GM23338 (cell line): Measurements from ENCODE around the gene VKORC1L1.

Source experiments
- CREB1 ChIP-seq: fragments of 250-450 bp; sonication (Bioruptor Pico); IDR thresholded peaks from 2 replicates; pipeline ENCODE4 v1.5.0; 2020; ENCODE audit warnings: low read depth, mild to moderate bottlenecking, moderate library complexity
- EZH2 ChIP-seq: fragments of 200-600 bp; sonication (generic); IDR thresholded peaks from one replicate; pipeline ENCODE4 v1.8.0; 2017; ENCODE audit warnings: antibody characterized with exemption, mild to moderate bottlenecking, low read depth; ENCODE audit not compliant: unreplicated experiment
- EZH2phosphoT487 ChIP-seq: fragments of 200-600 bp; sonication (generic); IDR thresholded peaks from one replicate; pipeline ENCODE4 v1.8.1; 2018; ENCODE audit warnings: antibody characterized with exemption; ENCODE audit not compliant: unreplicated experiment
- JUNB ChIP-seq: IDR thresholded peaks from one replicate; pipeline ENCODE4 v1.6.1; 2016; ENCODE audit warnings: antibody characterized with exemption; ENCODE audit not compliant: unreplicated experiment
- NANOG ChIP-seq: IDR thresholded peaks from 2 replicates; pipeline ENCODE4 v1.6.1; 2016; ENCODE audit warnings: antibody characterized with exemption, borderline replicate concordance
- POLR2AphosphoS5 ChIP-seq: IDR thresholded peaks from 2 replicates; pipeline ENCODE4 v1.6.1; 2016; ENCODE audit warnings: antibody characterized with exemption, low read depth
- ZNF114 ChIP-seq: fragments of 250-450 bp; sonication (Bioruptor Pico); IDR thresholded peaks from 2 replicates; pipeline ENCODE4 v1.5.0; 2020; ENCODE audit warnings: mild to moderate bottlenecking, moderate library complexity
- ZNF331 ChIP-seq: fragments of 250-450 bp; sonication (Bioruptor Pico); IDR thresholded peaks from 2 replicates; pipeline ENCODE4 v1.5.0; 2020; ENCODE audit warnings: low read depth, mild to moderate bottlenecking, moderate library complexity
- TF ChIP-seq, protein P1 (sequence below), 2 experiments: fragments of 200-600 bp in 1 of 2; sonication (generic) in 1 of 2; conservative IDR thresholded peaks; 2 replicates each; pipeline versions ENCODE4 v1.5.1 to v1.6.1; 2016 to 2017; ENCODE audit warnings: antibody characterized with exemption in 2 of 2, low read depth in 2 of 2, mild to moderate bottlenecking in 2 of 2, moderate library complexity in 1 of 2
- TF ChIP-seq, protein P2 (sequence below): IDR thresholded peaks from one replicate; pipeline ENCODE4 v1.6.1; 2018; ENCODE audit warnings: antibody characterized with exemption; ENCODE audit not compliant: unreplicated experiment
- TF ChIP-seq, protein P3 (sequence below): IDR thresholded peaks from 2 replicates; pipeline ENCODE4 v1.6.1; 2016; ENCODE audit warnings: antibody characterized with exemption

- no peak for TF ChIP-seq EZH2
- TF ChIP-seq, protein P1, sequence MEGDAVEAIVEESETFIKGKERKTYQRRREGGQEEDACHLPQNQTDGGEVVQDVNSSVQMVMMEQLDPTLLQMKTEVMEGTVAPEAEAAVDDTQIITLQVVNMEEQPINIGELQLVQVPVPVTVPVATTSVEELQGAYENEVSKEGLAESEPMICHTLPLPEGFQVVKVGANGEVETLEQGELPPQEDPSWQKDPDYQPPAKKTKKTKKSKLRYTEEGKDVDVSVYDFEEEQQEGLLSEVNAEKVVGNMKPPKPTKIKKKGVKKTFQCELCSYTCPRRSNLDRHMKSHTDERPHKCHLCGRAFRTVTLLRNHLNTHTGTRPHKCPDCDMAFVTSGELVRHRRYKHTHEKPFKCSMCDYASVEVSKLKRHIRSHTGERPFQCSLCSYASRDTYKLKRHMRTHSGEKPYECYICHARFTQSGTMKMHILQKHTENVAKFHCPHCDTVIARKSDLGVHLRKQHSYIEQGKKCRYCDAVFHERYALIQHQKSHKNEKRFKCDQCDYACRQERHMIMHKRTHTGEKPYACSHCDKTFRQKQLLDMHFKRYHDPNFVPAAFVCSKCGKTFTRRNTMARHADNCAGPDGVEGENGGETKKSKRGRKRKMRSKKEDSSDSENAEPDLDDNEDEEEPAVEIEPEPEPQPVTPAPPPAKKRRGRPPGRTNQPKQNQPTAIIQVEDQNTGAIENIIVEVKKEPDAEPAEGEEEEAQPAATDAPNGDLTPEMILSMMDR (conservative IDR thresholded peaks at IDR 0.05; ENCODE audit: low read depth in 2 of 2) = no peak
- TF ChIP-seq, protein P2, sequence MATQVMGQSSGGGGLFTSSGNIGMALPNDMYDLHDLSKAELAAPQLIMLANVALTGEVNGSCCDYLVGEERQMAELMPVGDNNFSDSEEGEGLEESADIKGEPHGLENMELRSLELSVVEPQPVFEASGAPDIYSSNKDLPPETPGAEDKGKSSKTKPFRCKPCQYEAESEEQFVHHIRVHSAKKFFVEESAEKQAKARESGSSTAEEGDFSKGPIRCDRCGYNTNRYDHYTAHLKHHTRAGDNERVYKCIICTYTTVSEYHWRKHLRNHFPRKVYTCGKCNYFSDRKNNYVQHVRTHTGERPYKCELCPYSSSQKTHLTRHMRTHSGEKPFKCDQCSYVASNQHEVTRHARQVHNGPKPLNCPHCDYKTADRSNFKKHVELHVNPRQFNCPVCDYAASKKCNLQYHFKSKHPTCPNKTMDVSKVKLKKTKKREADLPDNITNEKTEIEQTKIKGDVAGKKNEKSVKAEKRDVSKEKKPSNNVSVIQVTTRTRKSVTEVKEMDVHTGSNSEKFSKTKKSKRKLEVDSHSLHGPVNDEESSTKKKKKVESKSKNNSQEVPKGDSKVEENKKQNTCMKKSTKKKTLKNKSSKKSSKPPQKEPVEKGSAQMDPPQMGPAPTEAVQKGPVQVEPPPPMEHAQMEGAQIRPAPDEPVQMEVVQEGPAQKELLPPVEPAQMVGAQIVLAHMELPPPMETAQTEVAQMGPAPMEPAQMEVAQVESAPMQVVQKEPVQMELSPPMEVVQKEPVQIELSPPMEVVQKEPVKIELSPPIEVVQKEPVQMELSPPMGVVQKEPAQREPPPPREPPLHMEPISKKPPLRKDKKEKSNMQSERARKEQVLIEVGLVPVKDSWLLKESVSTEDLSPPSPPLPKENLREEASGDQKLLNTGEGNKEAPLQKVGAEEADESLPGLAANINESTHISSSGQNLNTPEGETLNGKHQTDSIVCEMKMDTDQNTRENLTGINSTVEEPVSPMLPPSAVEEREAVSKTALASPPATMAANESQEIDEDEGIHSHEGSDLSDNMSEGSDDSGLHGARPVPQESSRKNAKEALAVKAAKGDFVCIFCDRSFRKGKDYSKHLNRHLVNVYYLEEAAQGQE = no peak
- TF ChIP-seq EZH2phosphoT487 = no peak
- TF ChIP-seq POLR2AphosphoS5 = no peak
- no peak for TF ChIP-seq JUNB
- TF ChIP-seq CREB1 (CRISPR knock-in tag) = no peak
- TF ChIP-seq NANOG = no peak
- no peak for TF ChIP-seq ZNF114
- TF ChIP-seq ZNF331 = no peak
- TF ChIP-seq, protein P3, sequence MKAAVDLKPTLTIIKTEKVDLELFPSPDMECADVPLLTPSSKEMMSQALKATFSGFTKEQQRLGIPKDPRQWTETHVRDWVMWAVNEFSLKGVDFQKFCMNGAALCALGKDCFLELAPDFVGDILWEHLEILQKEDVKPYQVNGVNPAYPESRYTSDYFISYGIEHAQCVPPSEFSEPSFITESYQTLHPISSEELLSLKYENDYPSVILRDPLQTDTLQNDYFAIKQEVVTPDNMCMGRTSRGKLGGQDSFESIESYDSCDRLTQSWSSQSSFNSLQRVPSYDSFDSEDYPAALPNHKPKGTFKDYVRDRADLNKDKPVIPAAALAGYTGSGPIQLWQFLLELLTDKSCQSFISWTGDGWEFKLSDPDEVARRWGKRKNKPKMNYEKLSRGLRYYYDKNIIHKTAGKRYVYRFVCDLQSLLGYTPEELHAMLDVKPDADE = no peak
These were observed 95.6 kb downstream of the VKORC1L1 start for GRCh38 chr7:65968256-65969185.
